Measurements from ENCODE around the gene FBXL19.
A peak's percentile ranks its signal among the peaks of the same experiment; 100 is the strongest.

Gene FBXL19

GRCh38 chr16:30991052-30991451 is 67.7 kb downstream of the FBXL19 start:
- no peak overlapping the region for H3K4me3 ChIP-seq (replicated peaks; ENCODE audit: insufficient read depth, low read length)
- DNase-seq (ENCODE audit: low read depth in 1 of 2, low spot score in 1 of 2) = no peak
- no peaks in the 10 kb centered on the region for H3K27me3 ChIP-seq (ENCODE audit: insufficient read depth, poor library complexity, severe bottlenecking)
- no peak overlapping the region for H3K27ac ChIP-seq (replicated peaks)
- no peak for TF ChIP-seq SPI1 (IDR thresholded peaks at IDR 0.05; ENCODE audit: borderline replicate concordance, low read depth)
- TF ChIP-seq GABPA (IDR thresholded peaks at IDR 0.05; ENCODE audit: low read depth) = no peak
- TF ChIP-seq CTCF (IDR thresholded peaks at IDR 0.05; ENCODE audit: insufficient read depth, low read length) = no peak
- no peak for TF ChIP-seq REST (IDR thresholded peaks at IDR 0.05; ENCODE audit: insufficient replicate concordance, low read depth)
- no peak for TF ChIP-seq POLR2AphosphoS5 (IDR thresholded peaks at IDR 0.05; ENCODE audit: low read depth)

DNA sequence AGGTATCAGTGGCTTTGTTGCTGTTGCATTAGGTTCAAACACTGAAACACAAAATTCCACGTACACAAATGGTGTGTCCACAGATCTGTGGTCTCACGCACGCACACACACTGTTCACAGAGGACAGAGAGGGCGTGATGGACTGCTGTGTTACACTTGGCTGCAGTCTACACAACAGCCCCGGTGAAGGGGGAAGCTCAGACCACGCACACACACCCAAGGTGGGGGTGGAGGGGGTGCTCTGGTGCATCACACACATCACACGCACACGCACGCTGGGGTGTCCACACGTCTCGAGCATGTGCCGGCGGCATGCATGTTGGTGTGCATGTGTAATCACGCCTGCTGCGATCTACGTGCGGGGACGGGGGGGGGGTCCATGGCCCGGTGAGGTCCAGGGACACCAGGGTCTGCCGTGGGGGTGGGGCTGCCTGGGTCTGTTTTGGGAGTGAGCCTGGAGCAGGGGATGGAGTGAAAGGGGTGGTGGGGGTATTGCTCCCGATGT is 69.0 kb downstream of the FBXL19 start:
- DNase-seq (ENCODE audit: low read depth in 1 of 2, low spot score in 1 of 2) = peak in 1 of 2 experiments; percentile 23
- TF ChIP-seq GABPA (IDR thresholded peaks at IDR 0.05; ENCODE audit: low read depth) = no peak
- no peak for TF ChIP-seq CTCF (IDR thresholded peaks at IDR 0.05; ENCODE audit: insufficient read depth, low read length)
- no peak for TF ChIP-seq POLR2AphosphoS5 (IDR thresholded peaks at IDR 0.05; ENCODE audit: low read depth)
- no peak for TF ChIP-seq REST (IDR thresholded peaks at IDR 0.05; ENCODE audit: insufficient replicate concordance, low read depth)
- TF ChIP-seq SPI1 (IDR thresholded peaks at IDR 0.05; ENCODE audit: borderline replicate concordance, low read depth) = no peak
- no peak overlapping the region for H3K4me3 ChIP-seq (replicated peaks; ENCODE audit: insufficient read depth, low read length)
- H3K27ac ChIP-seq (replicated peaks) = peak overlapping the region; percentile 78
- H3K27me3 ChIP-seq (ENCODE audit: insufficient read depth, poor library complexity, severe bottlenecking) = no peaks in the 10 kb centered on the region

GRCh38 chr16:30992931-30993816 is 69.8 kb downstream of the FBXL19 start:
- H3K27me3 ChIP-seq (ENCODE audit: insufficient read depth, poor library complexity, severe bottlenecking) = no peaks in the 10 kb centered on the region
- TF ChIP-seq SPI1 (IDR thresholded peaks at IDR 0.05; ENCODE audit: borderline replicate concordance, low read depth) (peak; percentile 58; the same call in 1 of the 2 replicates), REST (IDR thresholded peaks at IDR 0.05; ENCODE audit: insufficient replicate concordance, low read depth) (no peak), CTCF (IDR thresholded peaks at IDR 0.05; ENCODE audit: insufficient read depth, low read length) (no peak)
- H3K27ac ChIP-seq (replicated peaks) = peak overlapping the region; percentile 78
- no peak overlapping the region for H3K4me3 ChIP-seq (replicated peaks; ENCODE audit: insufficient read depth, low read length)
- peak in 1 of 2 experiments; percentile 62 for DNase-seq (ENCODE audit: low read depth in 1 of 2, low spot score in 1 of 2)
